HG03280 (cell line): ENCODE measurements around the gene REEP3.

Source experiments
- ATAC-seq: cut with Tn5 transposase; IDR thresholded peaks from one replicate; pipeline ENCODE4 v1.9.1; 2021; ENCODE audit warnings: mild to moderate bottlenecking, moderate library complexity; ENCODE audit not compliant: unreplicated experiment

Gene REEP3

DNA sequence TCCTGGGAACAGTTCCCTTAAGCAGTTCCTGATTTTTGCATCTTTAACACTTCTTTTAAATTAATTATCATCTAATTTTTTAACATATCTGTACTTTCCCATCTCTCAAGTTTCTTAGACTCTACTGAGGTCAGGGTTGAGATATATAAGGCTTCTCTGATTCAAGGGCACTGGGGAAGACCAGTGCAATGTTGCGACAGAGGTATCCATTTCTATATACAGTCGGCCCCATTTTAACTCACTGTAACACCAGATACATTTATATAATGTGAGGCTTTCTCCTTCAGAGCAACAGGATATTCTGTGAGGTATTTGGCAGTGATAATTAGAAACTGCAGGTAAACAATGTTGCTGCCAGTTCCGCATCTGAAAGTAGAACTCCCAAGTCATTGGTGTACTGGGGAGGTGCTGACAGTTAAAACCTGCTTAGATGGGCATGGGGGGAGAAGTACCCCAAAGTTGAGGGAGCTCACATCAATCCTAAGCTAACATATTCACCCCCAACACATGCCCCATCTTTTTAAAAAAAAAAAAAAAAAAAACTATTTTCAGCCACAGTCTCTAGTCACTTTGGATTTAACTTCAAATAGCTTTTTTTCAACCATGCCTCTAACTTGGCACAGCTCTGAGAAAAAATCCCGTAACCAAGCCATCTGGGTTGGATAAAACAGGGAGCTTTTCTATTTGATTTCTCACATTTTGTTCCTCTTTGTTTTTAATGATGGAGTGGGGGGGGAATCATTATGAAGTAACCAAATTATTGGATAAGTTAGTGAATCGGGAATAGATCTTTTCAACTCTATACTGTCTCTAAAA, 62.9 kb downstream of the REEP3 start:
- ATAC-seq = no peak

DNA sequence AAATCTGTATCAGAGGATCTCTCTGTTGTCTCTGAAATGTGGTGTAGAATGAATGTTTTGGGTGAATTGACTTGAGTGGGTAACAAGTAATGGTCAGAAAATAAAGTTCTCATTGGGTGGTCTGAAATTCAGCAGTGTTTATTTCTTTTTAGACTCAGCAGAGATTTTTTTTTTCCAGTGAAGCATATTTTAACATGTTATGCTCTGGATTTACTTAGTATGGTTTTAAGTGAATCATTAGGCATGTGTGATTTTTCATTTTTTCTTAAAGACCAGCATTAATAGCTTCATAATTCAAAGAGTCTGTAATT, 63.5 kb downstream of the REEP3 start:
- ATAC-seq = no peak

GRCh38 chr10:63585041-63585440, 63.8 kb downstream of the REEP3 start:
- ATAC-seq = no peak

DNA sequence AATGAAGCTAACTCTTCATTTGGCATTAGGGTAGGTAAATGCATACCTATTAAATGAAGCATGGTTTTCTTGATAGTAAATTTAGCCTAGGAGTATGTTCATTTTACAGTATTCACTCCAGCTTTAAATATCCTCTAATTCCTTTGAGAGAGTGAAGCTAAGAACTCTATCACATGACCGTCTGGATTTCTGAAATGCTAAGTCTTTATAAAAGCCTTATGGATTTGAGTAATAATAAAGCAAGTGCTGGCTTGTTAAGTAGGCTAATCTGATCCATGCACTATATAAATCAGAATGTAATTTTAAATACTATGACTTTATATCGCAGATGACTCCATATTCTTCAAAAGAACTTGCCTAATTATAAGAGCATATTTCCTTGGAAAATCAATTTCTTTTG, 64.8 kb downstream of the REEP3 start:
- no peak for ATAC-seq

GRCh38 chr10:63587191-63587590, 66.0 kb downstream of the REEP3 start:
- ATAC-seq = no peak

DNA sequence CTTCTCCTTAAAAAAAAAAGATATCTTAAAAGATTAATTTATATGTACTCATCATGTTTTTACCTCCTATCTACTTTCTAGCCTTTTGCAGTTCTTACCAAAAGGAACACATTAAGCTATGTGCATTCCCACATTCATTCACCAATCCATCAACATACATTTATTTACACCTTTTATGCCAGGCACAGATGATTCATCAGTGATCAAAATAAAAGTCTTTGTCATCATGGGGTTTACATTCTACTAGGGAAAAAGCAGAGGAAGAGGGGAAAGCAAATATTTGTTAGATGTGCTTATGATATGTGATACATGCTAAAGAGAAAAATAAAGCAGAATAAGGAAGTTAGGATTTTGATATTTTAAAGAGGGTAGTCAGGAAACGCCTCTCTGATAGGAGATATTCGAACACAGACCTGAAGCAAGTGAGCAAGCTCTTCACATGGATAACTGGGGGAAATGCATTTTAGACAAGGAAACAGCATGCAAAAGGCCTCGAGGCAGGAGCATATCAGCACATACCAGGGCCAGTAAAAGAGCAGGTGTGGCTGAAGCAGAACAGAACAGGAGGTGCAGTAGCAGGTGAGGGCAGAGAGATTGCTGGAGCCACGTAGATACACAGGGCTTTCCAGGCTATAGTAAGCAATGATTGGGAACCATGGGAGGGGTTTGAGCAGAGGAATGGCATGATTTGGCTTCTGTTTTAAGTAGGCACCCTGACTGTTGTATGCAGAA, 67.4 kb downstream of the REEP3 start:
- ATAC-seq = no peak

GRCh38 chr10:63591600-63592379, 70.6 kb downstream of the REEP3 start:
- no peak for ATAC-seq

DNA sequence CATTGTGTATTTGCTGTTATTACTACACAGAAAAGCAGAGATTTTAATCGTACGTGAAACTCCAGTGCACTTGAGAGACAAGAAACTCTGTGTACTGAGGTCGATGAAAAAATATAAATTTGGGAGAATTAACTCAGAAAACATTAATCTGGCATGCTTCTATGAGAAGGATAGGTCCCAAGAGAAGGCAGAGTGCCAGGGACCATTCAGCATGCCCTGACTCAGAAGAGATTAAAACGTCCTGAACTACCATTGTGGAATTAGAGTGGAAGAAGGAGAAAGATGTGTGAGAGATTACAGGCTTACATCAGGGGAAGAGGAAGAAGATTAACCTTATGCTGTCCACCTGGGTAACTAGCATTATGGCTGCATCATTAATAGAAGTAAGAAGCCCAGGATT, 72.4 kb downstream of the REEP3 start:
- ATAC-seq = no peak

DNA sequence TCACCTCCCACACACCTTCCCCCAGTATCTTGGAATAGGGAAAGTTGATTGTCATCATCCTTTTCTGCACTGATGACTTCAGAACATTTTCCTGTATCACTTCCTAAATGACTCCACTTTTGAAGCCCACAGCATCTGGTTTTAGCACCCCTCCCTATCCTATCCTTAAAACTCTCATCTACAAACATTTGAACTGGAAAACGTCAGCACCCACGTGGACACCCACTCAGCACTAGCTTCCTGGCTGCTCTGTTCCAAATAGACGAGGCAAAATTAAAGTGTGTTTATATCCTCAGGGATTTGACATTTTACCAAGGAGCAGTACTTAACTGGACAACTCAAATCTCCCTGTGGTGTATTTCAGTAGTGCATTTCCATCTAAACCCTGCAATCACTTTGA, 73.9 kb downstream of the REEP3 start:
- no peak for ATAC-seq

DNA sequence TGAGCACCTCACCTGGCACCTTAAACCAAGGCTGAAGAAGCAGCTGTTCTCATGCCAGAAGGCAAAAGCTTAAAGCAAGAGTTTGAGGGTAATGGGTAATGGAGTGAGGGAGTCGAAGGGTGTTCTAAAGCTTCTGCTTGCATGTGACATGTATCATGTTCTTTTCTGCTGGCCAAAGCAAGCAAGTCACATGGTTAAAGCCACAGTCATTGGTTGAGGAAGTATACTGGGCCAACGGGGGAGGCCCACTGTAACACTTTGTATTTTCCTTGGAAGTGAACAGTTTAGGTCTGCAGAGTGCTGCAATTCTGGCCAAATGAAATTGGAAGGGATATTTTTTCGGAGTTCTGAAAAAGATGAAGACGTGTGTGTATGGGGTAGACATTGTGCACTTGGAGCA, 75.7 kb downstream of the REEP3 start:
- ATAC-seq = no peak

- no peak for ATAC-seq
These were observed 79.3 kb downstream of the REEP3 start for GRCh38 chr10:63600540-63600939.

- no peak for ATAC-seq
These were observed 82.7 kb downstream of the REEP3 start for GRCh38 chr10:63603709-63604445.

GRCh38 chr10:63605197-63605967, 84.2 kb downstream of the REEP3 start:
- no peak for ATAC-seq

GRCh38 chr10:63608511-63608910, 87.3 kb downstream of the REEP3 start:
- no peak for ATAC-seq

DNA sequence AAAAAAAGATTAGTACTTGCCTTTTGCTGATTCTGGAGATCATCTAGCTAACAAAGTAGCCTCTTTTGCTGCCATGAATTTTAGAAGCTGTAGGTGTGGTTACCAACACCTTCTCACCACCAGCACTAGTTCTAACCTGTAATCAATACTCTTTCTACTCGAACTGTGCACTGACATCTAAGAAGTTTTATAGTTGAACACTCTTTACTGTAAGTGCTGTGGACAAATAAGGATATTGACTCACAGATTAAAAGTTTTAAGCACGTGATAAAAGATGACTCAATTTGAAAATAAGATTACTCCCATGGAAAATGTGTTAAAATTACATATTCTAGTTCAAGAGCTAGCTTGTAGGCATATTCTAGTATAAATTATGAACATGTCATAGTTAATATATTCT, 89.9 kb downstream of the REEP3 start:
- ATAC-seq = no peak

- ATAC-seq = no peak
These were observed 93.2 kb downstream of the REEP3 start for GRCh38 chr10:63614371-63614891.

- ATAC-seq = no peak
These were observed 97.4 kb downstream of the REEP3 start for GRCh38 chr10:63618552-63618951.

DNA sequence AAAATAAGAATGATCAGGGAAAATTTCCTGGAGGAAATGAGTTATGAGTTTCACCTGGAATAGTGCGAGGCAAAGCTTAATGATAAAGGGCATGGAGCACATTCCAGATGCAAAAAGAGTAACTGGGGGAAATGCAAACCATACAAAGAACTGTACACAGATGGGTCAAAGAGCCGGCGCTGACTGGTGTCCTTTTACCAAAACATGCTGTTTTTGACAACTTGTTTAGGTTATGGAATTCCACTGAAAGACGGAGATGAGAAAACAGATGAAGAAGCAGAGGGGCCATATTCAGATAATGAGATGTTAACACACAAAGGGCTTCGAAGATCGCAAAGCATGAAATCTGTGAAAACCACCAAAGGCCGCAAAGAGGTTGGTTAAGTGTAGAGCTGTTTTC, 98.2 kb downstream of the REEP3 start:
- ATAC-seq = no peak

GRCh38 chr10:63622097-63622496, 100.9 kb downstream of the REEP3 start:
- no peak for ATAC-seq

GRCh38 chr10:63624701-63625100, 103.5 kb downstream of the REEP3 start:
- ATAC-seq = no peak
